Measurements from ENCODE around the gene MYT1. TPM values are rescaled to one million over a fixed set of nuclear protein-coding genes. Genes with fewer than 3 reads are reported as not detected.

MYT1 gene
- total RNA-seq, 2 donors from 2014 or later, result 0.99 TPM; not detected in 1

DNA sequence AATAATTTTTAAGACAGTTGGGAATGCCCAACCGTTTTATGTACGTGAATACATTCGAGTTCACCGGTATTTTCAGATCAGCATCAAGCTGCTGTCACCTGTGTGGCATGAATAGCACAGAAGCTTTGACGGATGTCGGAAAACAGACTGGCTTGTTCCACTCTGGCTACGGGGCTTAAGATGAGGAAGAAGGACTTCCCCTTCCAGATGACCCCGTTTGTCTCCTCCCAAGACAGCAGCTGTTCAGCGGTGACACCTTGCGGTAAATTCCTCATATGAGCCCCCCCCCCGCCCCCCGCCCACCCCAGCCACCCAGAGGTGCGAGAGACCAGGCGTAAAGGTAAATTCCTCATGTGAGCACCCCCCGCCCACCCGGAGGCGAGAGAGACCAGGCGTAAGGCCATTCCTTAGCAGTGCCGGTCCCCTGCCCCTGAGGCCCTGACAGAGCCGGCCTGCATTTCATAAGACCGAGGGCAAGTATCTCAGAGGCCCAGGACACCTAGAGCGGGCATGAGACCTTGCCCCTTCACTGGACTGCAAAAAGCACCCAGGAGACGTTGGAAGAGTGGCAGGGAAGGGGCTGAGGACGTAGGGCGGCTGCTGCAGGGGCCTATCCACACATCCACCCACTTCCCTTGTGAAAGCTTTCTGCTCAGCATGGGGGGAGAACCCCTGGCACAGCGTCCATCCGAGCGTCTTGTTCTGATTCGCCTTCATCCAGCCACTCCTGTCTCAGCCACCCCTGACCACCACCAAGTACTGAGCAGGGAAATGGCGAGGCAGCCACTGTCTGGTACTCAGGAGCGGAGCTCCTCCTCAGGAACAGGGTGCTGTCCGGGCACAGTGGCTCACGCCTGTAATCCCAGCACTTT lies 84.0 kb downstream of the MYT1 start:
- Histone ChIP-seq H3K4me3 (no peak overlapping the region), H3K27me3 (no peaks in the 10 kb centered on the region), H3K9me3 (no peaks in the 10 kb centered on the region), H3K4me1 (no peaks in the 10 kb centered on the region), H3K36me3 (replicated peaks in 1 of 2; ENCODE audit: insufficient read depth in 1 of 2, low read depth in 2 of 2) (no peaks in the 10 kb centered on the region), H3K27ac (no peak overlapping the region)
- no peak for DNase-seq
- intact Hi-C loops (cut with DNase I), result no loop called here
- WGBS, 2 donors, result 54 to 60% methylated on average over 19 to 32 of the region's 33 CpGs
- TF ChIP-seq, protein P1, sequence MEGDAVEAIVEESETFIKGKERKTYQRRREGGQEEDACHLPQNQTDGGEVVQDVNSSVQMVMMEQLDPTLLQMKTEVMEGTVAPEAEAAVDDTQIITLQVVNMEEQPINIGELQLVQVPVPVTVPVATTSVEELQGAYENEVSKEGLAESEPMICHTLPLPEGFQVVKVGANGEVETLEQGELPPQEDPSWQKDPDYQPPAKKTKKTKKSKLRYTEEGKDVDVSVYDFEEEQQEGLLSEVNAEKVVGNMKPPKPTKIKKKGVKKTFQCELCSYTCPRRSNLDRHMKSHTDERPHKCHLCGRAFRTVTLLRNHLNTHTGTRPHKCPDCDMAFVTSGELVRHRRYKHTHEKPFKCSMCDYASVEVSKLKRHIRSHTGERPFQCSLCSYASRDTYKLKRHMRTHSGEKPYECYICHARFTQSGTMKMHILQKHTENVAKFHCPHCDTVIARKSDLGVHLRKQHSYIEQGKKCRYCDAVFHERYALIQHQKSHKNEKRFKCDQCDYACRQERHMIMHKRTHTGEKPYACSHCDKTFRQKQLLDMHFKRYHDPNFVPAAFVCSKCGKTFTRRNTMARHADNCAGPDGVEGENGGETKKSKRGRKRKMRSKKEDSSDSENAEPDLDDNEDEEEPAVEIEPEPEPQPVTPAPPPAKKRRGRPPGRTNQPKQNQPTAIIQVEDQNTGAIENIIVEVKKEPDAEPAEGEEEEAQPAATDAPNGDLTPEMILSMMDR (IDR thresholded peaks at IDR 0.05), result no peak
- no peak for TF ChIP-seq POLR2A (IDR thresholded peaks at IDR 0.05)
- ATAC-seq, result no peak

DNA sequence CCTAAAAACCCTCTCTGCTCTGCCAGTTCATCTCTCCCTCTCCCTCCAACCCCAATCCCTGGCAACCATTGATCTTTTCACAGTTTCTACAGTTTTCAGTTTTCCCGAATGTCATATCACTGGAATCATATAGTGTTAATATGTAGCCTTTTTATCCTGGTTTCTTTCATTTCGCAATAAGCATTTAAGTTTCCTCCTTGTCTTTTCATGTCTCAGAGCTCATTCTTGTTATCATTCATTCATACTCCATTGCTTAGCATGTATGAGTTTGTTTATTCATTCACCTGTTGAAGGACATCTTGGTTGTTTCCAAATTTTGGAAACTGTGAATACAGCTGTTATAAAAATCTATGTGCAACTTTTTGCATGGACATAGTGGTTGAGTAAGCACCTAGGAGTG lies 85.8 kb downstream of the MYT1 start:
- DNase-seq, result no peak
- intact Hi-C loops (cut with DNase I), result no loop called here
- Histone ChIP-seq H3K27me3 (no peaks in the 10 kb centered on the region), H3K4me1 (peaks cover 3% of the 10 kb centered on the region), H3K9me3 (no peaks in the 10 kb centered on the region), H3K4me3 (no peak overlapping the region), H3K36me3 (replicated peaks in 1 of 2; ENCODE audit: insufficient read depth in 1 of 2, low read depth in 2 of 2) (no peaks in the 10 kb centered on the region), H3K27ac (no peak overlapping the region)
- no peak for TF ChIP-seq POLR2A (IDR thresholded peaks at IDR 0.05)
- TF ChIP-seq, protein P1 (IDR thresholded peaks at IDR 0.05), result no peak
- no peak for ATAC-seq
- WGBS, 2 donors, result 38 to 52% methylated on average over 2 of the region's 2 CpGs

DNA sequence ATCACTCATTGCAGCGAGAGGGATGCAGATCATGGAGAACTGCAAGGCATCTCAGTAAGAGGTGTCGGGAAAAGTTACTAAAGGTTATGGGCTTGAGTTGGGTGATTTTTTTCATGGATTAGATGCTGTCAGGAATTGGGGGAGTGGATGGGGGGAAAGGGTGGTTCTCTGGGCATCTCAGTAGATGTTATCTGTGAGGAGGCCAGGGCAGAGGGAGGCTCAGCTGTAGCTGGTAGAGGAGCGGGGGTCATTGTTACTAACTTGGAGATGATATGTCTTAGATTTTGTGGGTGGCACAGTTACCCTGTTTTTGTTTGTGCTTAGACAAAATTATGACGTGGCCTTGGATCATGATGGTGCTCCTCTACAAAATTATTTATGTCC lies 88.7 kb downstream of the MYT1 start:
- intact Hi-C loops (cut with DNase I), result no loop called here
- no peaks in the 10 kb centered on the region for H3K36me3 ChIP-seq (replicated peaks in 1 of 2; ENCODE audit: insufficient read depth in 1 of 2, low read depth in 2 of 2)
- H3K4me3 ChIP-seq, result no peak overlapping the region
- 88 to 89% methylated on average over 4 of the region's 4 CpGs for WGBS, 2 donors
- ATAC-seq, result no peak
- H3K27ac ChIP-seq, result no peak overlapping the region
- no peak for DNase-seq
- H3K9me3 ChIP-seq, result no peaks in the 10 kb centered on the region
- peaks cover 25% of the 10 kb centered on the region for H3K4me1 ChIP-seq
- H3K27me3 ChIP-seq, result no peaks in the 10 kb centered on the region
- TF ChIP-seq, protein P1 (IDR thresholded peaks at IDR 0.05), result no peak
- TF ChIP-seq POLR2A (IDR thresholded peaks at IDR 0.05), result no peak

DNA sequence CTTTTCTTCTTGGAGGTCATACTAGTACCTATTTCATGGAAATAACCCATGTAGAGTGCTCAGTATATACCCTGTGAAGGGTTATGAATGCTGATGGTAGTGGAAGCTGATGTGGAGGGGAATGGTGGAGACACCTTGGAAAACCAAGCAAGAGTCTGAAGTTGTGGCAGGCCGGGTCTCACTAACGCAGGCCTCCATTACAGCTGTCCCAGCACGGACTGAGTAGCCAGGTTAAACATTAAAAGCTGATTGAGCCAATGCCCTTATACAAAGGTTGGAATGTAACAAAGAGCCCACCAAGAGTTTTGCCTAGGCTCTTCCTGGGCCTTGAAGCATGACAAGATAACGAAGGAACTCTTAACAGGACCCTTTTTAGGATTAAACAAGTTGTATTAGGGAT lies 89.2 kb downstream of the MYT1 start:
- Histone ChIP-seq H3K4me1 (peaks cover 28% of the 10 kb centered on the region), H3K27me3 (no peaks in the 10 kb centered on the region), H3K27ac (no peak overlapping the region), H3K4me3 (no peak overlapping the region), H3K36me3 (replicated peaks in 1 of 2; ENCODE audit: insufficient read depth in 1 of 2, low read depth in 2 of 2) (no peaks in the 10 kb centered on the region), H3K9me3 (no peaks in the 10 kb centered on the region)
- TF ChIP-seq, protein P1 (IDR thresholded peaks at IDR 0.05), result no peak
- TF ChIP-seq POLR2A (IDR thresholded peaks at IDR 0.05), result no peak
- DNase-seq (no peak), ATAC-seq (no peak)
- 45 to 57% methylated on average over 4 of the region's 4 CpGs for WGBS, 2 donors
- intact Hi-C loops (cut with DNase I), result no loop called here

DNA sequence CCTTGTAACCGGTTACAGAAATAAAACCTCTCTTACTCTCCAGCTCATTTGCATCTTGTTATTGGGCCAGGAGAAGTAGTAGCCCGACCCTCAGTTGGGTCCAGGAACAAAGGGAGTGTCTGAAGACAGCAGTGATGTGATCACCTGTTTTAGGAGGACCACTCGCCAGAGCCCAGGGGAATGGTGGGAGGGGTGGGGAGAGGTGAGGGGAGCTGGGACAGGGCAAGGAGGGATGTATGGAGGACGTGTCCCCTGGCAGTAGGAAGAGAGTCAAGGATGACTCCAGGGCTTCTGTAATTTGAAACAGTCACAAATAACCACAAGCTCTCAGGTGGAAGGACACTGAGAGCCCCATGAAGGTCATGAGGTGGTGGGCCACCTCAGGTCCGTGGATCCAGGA lies 89.9 kb downstream of the MYT1 start:
- WGBS, 2 donors, result 83 to 85% methylated on average over 5 of the region's 5 CpGs
- intact Hi-C loops (cut with DNase I), result no loop called here
- Histone ChIP-seq H3K4me1 (peaks cover 28% of the 10 kb centered on the region), H3K9me3 (no peaks in the 10 kb centered on the region), H3K36me3 (replicated peaks in 1 of 2; ENCODE audit: insufficient read depth in 1 of 2, low read depth in 2 of 2) (no peaks in the 10 kb centered on the region), H3K4me3 (no peak overlapping the region), H3K27me3 (no peaks in the 10 kb centered on the region), H3K27ac (no peak overlapping the region)
- TF ChIP-seq, protein P1 (IDR thresholded peaks at IDR 0.05), result no peak
- no peak for TF ChIP-seq POLR2A (IDR thresholded peaks at IDR 0.05)
- no peak for ATAC-seq
- no peak for DNase-seq
